ENCODE measurements around the gene CAPN8.
A peak's percentile ranks its signal among the peaks of the same experiment; 100 is the strongest.

Gene CAPN8

GRCh38 chr1:223707256-223708000, 41.9 kb upstream of the CAPN8 start:
- Mint-ChIP-seq H3K27ac (no peak overlapping the region), H3K9me3 (ENCODE audit: low read depth) (no peaks in the 10 kb centered on the region), H3K36me3 (no peaks in the 10 kb centered on the region), H3K27me3 (no peaks in the 10 kb centered on the region), H3K4me1 (ENCODE audit: low read depth) (peaks cover 36% of the 10 kb centered on the region), H3K4me3 (no peak overlapping the region)

- H3K9me3 Mint-ChIP-seq (ENCODE audit: low read depth): no peaks in the 10 kb centered on the region
- H3K27ac Mint-ChIP-seq: no peak overlapping the region
- H3K36me3 Mint-ChIP-seq: no peaks in the 10 kb centered on the region
- H3K4me1 Mint-ChIP-seq (ENCODE audit: low read depth): peaks cover 33% of the 10 kb centered on the region
- H3K4me3 Mint-ChIP-seq: no peak overlapping the region
- no peaks in the 10 kb centered on the region for H3K27me3 Mint-ChIP-seq
These were observed 40.8 kb upstream of the CAPN8 start for GRCh38 chr1:223706077-223706973.

GRCh38 chr1:223704921-223705878, 39.7 kb upstream of the CAPN8 start:
- Mint-ChIP-seq H3K4me1 (ENCODE audit: low read depth) (peaks cover 33% of the 10 kb centered on the region), H3K27ac (peak overlapping the region; percentile 18), H3K4me3 (no peak overlapping the region), H3K36me3 (no peaks in the 10 kb centered on the region), H3K9me3 (ENCODE audit: low read depth) (no peaks in the 10 kb centered on the region), H3K27me3 (no peaks in the 10 kb centered on the region)

GRCh38 chr1:223703668-223704013, 38.1 kb upstream of the CAPN8 start:
- Mint-ChIP-seq H3K9me3 (ENCODE audit: low read depth) (no peaks in the 10 kb centered on the region), H3K27me3 (no peaks in the 10 kb centered on the region), H3K4me3 (no peak overlapping the region), H3K36me3 (no peaks in the 10 kb centered on the region), H3K27ac (peak overlapping the region; percentile 46), H3K4me1 (ENCODE audit: low read depth) (peaks cover 33% of the 10 kb centered on the region)

GRCh38 chr1:223702735-223703667, 37.5 kb upstream of the CAPN8 start:
- Mint-ChIP-seq H3K9me3 (ENCODE audit: low read depth) (no peaks in the 10 kb centered on the region), H3K27me3 (no peaks in the 10 kb centered on the region), H3K27ac (peak overlapping the region; percentile 84), H3K36me3 (no peaks in the 10 kb centered on the region), H3K4me1 (ENCODE audit: low read depth) (peaks cover 37% of the 10 kb centered on the region), H3K4me3 (peak overlapping the region; percentile 31)

GRCh38 chr1:223700942-223701637, 35.6 kb upstream of the CAPN8 start:
- Mint-ChIP-seq H3K4me3 (peak overlapping the region; percentile 53), H3K27ac (peak overlapping the region; percentile 91), H3K27me3 (no peaks in the 10 kb centered on the region), H3K9me3 (ENCODE audit: low read depth) (no peaks in the 10 kb centered on the region), H3K36me3 (no peaks in the 10 kb centered on the region), H3K4me1 (ENCODE audit: low read depth) (peaks cover 36% of the 10 kb centered on the region)

GRCh38 chr1:223700388-223700918, 35.0 kb upstream of the CAPN8 start:
- Mint-ChIP-seq H3K4me3 (peak overlapping the region; percentile 53), H3K9me3 (ENCODE audit: low read depth) (no peaks in the 10 kb centered on the region), H3K36me3 (no peaks in the 10 kb centered on the region), H3K27me3 (no peaks in the 10 kb centered on the region), H3K27ac (peak overlapping the region; percentile 91), H3K4me1 (ENCODE audit: low read depth) (peaks cover 36% of the 10 kb centered on the region)

- Mint-ChIP-seq H3K36me3 (no peaks in the 10 kb centered on the region), H3K9me3 (ENCODE audit: low read depth) (no peaks in the 10 kb centered on the region), H3K4me1 (ENCODE audit: low read depth) (peaks cover 12% of the 10 kb centered on the region), H3K4me3 (no peak overlapping the region), H3K27me3 (no peaks in the 10 kb centered on the region), H3K27ac (no peak overlapping the region)
These were observed 30.4 kb upstream of the CAPN8 start for GRCh38 chr1:223695941-223696340.

- no peak overlapping the region for H3K4me3 Mint-ChIP-seq
- no peaks in the 10 kb centered on the region for H3K36me3 Mint-ChIP-seq
- no peaks in the 10 kb centered on the region for H3K9me3 Mint-ChIP-seq (ENCODE audit: low read depth)
- peaks cover 6% of the 10 kb centered on the region for H3K4me1 Mint-ChIP-seq (ENCODE audit: low read depth)
- H3K27ac Mint-ChIP-seq: no peak overlapping the region
- no peaks in the 10 kb centered on the region for H3K27me3 Mint-ChIP-seq
These were observed 29.6 kb upstream of the CAPN8 start for GRCh38 chr1:223695014-223695548.

- H3K27me3 Mint-ChIP-seq: peaks cover 5% of the 10 kb centered on the region
- H3K4me1 Mint-ChIP-seq (ENCODE audit: low read depth): no peaks in the 10 kb centered on the region
- H3K36me3 Mint-ChIP-seq: peaks cover 4% of the 10 kb centered on the region
- H3K9me3 Mint-ChIP-seq (ENCODE audit: low read depth): peaks cover 4% of the 10 kb centered on the region
- H3K27ac Mint-ChIP-seq: no peak overlapping the region
- no peak overlapping the region for H3K4me3 Mint-ChIP-seq
These were observed 25.6 kb upstream of the CAPN8 start for GRCh38 chr1:223691121-223691520.

- Mint-ChIP-seq H3K4me1 (ENCODE audit: low read depth) (no peaks in the 10 kb centered on the region), H3K27ac (no peak overlapping the region), H3K27me3 (peaks cover 9% of the 10 kb centered on the region), H3K36me3 (peaks cover 4% of the 10 kb centered on the region), H3K4me3 (no peak overlapping the region), H3K9me3 (ENCODE audit: low read depth) (peaks cover 4% of the 10 kb centered on the region)
These were observed 18.9 kb upstream of the CAPN8 start for GRCh38 chr1:223684488-223684792.

GRCh38 chr1:223683586-223684487, 18.3 kb upstream of the CAPN8 start:
- no peak overlapping the region for H3K4me3 Mint-ChIP-seq

More at GRCh38 chr1:223683586-223684487, 18.3 kb upstream of the CAPN8 start:
- Mint-ChIP-seq H3K27ac (no peak overlapping the region), H3K9me3 (ENCODE audit: low read depth) (peaks cover 4% of the 10 kb centered on the region), H3K36me3 (peaks cover 4% of the 10 kb centered on the region), H3K27me3 (peaks cover 6% of the 10 kb centered on the region), H3K4me1 (ENCODE audit: low read depth) (no peaks in the 10 kb centered on the region)
